NCI-H2081 (cell line): ENCODE results near the gene ARHGAP8.
A peak's percentile ranks its signal among the peaks of the same experiment; 100 is the strongest.

Source experiments
- DNase-seq, 2 experiments: peaks; one replicate each; lab custom pipeline; 2025; lab: John Stamatoyannopoulos, UW

Gene ARHGAP8

DNA sequence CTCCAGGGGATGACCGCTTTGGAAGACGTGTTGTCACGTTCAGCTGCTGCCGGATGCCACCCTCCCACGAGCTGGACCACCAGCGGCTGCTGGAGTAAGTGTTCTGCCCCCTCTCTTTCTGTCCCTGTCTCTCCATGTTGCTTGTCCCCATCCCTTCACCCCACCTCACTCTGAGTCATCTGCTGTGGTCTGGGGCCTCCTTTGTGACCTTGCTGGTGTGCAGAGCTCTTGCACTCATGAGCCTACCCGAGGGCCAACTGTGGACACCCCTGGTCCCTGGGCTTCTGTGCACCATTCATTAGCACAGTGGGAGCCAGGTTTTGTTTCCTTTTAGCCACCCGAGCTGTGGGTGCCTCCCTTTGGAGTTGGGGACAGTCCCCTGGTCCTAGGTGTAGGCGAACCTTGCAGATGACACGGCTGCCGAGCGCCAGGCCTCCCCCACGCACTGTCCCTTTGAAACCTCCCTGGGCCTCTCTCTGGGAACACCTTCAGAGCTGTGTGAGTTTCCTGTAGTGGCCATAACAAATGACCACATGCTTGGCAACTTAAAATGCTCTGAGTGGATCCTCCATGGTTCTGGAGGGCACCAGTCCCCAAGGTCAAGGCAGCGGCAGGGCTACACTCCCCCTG lies 49.8 kb downstream of the ARHGAP8 start:
- no peak for DNase-seq

GRCh38 chr22:44802956-44803355 lies 50.6 kb downstream of the ARHGAP8 start:
- no peak for DNase-seq

DNA sequence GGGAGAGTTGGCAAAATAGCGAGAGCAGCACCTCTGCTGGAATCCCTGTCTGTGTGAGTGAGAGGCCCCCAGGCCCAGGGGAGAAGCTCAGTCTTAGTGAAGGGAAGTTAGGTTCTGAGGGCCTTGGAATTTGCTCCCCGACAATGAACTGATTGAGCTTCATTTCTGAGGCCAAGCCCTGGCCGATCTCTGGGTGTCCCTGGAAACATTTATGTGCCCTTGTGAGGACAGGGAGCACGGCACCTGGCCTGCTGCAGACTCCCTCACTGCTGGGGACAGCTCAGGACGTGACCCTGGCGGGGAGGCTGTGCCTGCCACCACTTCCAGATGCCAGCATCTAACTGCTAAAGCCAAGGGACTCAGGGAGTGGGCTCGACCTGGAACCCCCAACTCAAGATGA lies 52.0 kb downstream of the ARHGAP8 start:
- no peak for DNase-seq

- peak in 1 of 2 experiments; percentile 17 for DNase-seq
These were observed 53.3 kb downstream of the ARHGAP8 start for GRCh38 chr22:44805711-44806110.

GRCh38 chr22:44807232-44807631 lies 54.9 kb downstream of the ARHGAP8 start:
- DNase-seq: no peak

DNA sequence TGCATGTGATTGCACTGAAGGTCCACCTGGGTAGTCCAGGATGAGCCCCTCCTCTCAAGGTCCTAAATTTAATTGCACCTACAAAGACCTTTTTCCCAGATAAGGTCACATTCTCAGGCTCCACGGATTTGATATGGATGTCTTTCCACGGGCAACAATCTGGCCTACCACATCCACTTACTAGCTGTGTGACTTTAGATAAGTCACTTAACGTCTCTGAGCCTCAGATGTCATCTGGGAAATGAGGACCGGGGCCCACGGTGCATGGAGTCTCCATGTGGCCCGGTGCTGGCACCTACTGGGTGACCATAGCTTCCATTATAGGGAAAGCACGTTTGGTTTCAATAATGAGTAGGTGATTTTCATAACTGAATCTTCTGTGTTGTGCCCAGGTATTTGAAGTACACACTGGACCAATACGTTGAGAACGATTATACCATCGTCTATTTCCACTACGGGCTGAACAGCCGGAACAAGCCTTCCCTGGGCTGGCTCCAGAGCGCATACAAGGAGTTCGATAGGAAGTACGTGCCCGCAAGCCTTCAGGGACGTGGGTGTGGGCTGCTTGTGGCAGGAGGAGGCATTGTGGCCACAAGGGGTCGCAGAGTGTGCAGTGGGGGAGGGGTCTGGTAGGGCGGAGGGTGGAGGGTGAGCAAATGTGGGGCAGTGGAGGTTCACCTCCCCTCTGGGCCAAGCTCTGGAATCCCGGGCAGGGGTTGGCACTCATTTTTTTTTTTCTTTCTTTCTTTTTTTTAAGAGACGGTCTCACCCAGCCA lies 55.7 kb downstream of the ARHGAP8 start:
- no peak for DNase-seq

- DNase-seq: no peak
These were observed 57.1 kb downstream of the ARHGAP8 start for GRCh38 chr22:44809456-44809855.

DNA sequence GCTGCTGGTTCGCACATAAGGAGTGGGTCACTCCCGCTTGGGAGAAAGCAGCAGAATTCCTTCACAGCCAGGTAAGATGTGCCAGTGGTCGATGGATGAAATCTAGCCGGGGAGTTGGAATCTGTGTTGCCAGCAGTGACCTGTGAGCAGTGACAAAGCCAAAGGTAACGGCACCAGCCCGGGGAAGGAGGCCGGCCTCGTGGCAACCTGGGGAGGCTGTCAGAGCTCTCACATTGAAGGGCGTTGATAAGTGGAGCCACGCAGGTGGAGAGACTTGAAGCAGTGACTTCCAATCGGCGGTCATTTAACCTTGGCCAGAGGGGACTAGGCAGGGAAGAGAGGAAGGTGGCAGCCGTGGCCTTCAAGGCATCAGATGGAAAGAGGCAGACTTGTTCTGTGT lies 58.8 kb downstream of the ARHGAP8 start:
- DNase-seq: no peak

DNA sequence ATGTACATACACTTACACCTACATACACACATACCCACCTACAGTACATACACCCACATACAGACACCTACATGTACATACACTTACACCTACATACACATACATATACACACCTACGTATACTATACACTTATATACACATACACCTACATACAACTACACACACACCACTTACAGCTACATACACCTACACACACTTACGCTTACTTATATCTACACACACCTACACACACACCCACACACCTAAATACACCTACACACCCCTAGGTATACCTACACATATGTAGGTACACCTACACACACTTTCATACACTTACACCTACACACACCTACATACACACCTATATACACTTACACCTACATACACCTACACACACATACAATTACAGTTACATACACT lies 61.0 kb downstream of the ARHGAP8 start:
- no peak for DNase-seq

- DNase-seq: no peak
These were observed 62.1 kb downstream of the ARHGAP8 start for GRCh38 chr22:44814266-44815098.

- DNase-seq: no peak
These were observed 63.0 kb downstream of the ARHGAP8 start for GRCh38 chr22:44815099-44816070.

- DNase-seq: no peak
These were observed 63.8 kb downstream of the ARHGAP8 start for GRCh38 chr22:44816141-44816540.

GRCh38 chr22:44818727-44819126 lies 66.4 kb downstream of the ARHGAP8 start:
- DNase-seq: no peak

DNA sequence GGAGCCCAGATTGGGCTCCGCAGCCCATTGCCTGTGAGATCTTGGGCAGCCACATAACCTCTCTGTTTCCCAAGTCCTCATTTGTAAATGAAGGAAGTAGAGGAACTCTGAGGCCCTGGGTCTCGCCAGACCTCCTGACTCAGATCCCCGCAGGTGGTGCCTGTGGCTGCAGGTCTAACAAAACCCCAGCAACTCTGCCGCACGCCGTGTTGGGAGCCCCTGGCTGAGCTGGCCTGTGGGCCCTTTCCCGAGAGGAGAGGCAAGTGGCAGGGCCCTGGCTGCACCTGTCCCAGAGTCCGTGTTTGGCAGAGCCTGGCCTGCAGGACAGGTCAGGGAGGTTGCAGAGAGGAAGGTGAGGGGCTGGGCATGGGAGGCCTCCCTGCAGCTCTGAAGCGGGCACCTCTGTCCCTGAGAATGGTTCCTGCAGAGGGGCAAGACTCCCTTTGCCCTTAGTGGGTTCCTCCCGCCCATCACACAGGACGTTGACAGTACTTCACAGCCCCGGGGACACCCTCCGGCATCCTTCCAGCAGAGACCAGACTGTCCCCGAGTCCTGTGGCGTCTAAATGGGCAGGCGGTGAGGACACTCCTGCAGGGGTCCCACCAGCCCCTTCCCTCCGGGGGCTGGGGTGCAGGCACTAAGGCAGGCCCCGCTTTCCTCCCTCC lies 67.7 kb downstream of the ARHGAP8 start:
- DNase-seq: no peak

- DNase-seq: no peak
These were observed 69.5 kb downstream of the ARHGAP8 start for GRCh38 chr22:44821741-44822475.

- DNase-seq: no peak
These were observed 70.2 kb downstream of the ARHGAP8 start for GRCh38 chr22:44822534-44822933.

DNA sequence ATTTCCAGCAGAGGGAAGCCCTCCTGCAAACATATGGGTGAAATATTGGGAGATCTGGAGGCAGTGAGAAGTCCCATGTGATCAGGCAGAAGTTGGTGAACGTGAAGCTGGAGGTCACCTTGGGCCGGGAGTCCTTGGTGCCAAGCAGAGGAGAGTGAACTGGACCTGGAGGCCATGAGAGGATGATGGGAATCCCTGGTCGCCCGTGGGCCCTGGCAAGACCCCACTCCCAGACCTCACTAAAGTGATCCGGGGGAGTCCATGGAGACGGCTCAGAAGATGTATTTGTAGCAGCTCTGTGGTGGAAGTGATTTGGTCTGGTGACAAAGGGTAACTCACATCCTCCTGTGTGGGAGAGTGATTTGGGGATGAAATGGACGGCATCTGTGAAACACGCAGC lies 71.0 kb downstream of the ARHGAP8 start:
- DNase-seq: no peak

GRCh38 chr22:44823806-44824205 lies 71.4 kb downstream of the ARHGAP8 start:
- no peak for DNase-seq

- DNase-seq: no peak
These were observed 71.9 kb downstream of the ARHGAP8 start for GRCh38 chr22:44824271-44824670.
